PC-3 (cell line): ENCODE measurements around the gene GAS7. TPM values are rescaled to one million over a fixed set of nuclear protein-coding genes. Genes with fewer than 3 reads are reported as not detected.

Experiments used
- ATAC-seq: fragments of 200-7000 bp; cut with Tn5 transposase; 2 replicates; pipeline ENCODE4 v1.9.1; 2020; ENCODE audit warnings: mild to moderate bottlenecking, moderate library complexity
- BruUV-seq: library from RNA; stranded (reverse); fragments of 400-500 nt; replicated peaks from 2 replicates; lab custom pipeline; 2021; lab: Mats Ljungman, UMichigan
- CTCF ChIA-PET: fragments of 300-600 bp; sonication (Branson Sonifier 250); formaldehyde crosslinking; loops from one replicate; lab custom pipeline; 2022; ENCODE audit warnings: antibody characterized with exemption; lab: Charles Lee
- POLR2A ChIA-PET: fragments of 300-600 bp; sonication (Branson Sonifier 250); formaldehyde crosslinking; loops from one replicate; lab custom pipeline; 2022; ENCODE audit warnings: antibody characterized with exemption; ENCODE audit not compliant: unreplicated experiment; lab: Charles Lee
- DNase-seq: peaks from one replicate; pipeline ENCODE4 v3.0.0-alpha.2; 2015
- H2AFZ ChIP-seq: fragments of 300-600 bp; sonication (generic); 2 replicates; pipeline ENCODE4 v1.6.0; 2016; ENCODE audit warnings: antibody characterized with exemption, low read length
- H3F3A ChIP-seq: fragments of 300-600 bp; sonication (generic); one replicate; pipeline ENCODE4 v1.6.0; 2017; ENCODE audit warnings: antibody characterized with exemption, low read length, control low read depth, mild to moderate bottlenecking; ENCODE audit not compliant: unreplicated experiment
- H3K27ac ChIP-seq: fragments of 300-600 bp; sonication (generic); 2 replicates; pipeline ENCODE4 v1.5.1; 2016; ENCODE audit warnings: mild to moderate bottlenecking, low read length
- H3K27me3 ChIP-seq: fragments of 300-600 bp; sonication (generic); 2 replicates; pipeline ENCODE4 v1.6.1; 2016; ENCODE audit warnings: low read length, mixed read lengths
- H3K36me3 ChIP-seq: fragments of 300-600 bp; sonication (generic); 2 replicates; pipeline ENCODE4 v1.6.1; 2016; ENCODE audit warnings: low read depth, mixed run types, low read length, mixed read lengths
- H3K4me1 ChIP-seq: fragments of 300-600 bp; sonication (generic); 2 replicates; pipeline ENCODE4 v1.5.1; 2016; ENCODE audit warnings: low read length; ENCODE audit not compliant: insufficient read depth
- H3K4me2 ChIP-seq: fragments of 300-600 bp; sonication (generic); 2 replicates; pipeline ENCODE4 v1.6.0; 2016; ENCODE audit warnings: low read length
- H3K4me3 ChIP-seq: fragments of 300-600 bp; sonication (generic); 2 replicates; pipeline ENCODE4 v1.5.1; 2016; ENCODE audit warnings: mild to moderate bottlenecking, low read length, mixed read lengths
- H3K79me2 ChIP-seq: fragments of 300-600 bp; sonication (generic); 2 replicates; pipeline ENCODE4 v1.6.1; 2017; ENCODE audit warnings: low read length, mixed read lengths
- H3K9ac ChIP-seq: fragments of 300-600 bp; sonication (generic); 2 replicates; pipeline ENCODE4 v1.6.0; 2016; ENCODE audit warnings: mild to moderate bottlenecking, low read length
- H3K9me2 ChIP-seq: fragments of 300-600 bp; sonication (generic); replicated peaks from 2 replicates; pipeline ENCODE4 v1.6.1; 2016; ENCODE audit warnings: mixed run types, low read length, mixed read lengths
- H3K9me3 ChIP-seq: fragments of 300-600 bp; sonication (generic); 2 replicates; pipeline ENCODE4 v1.6.1; 2016; ENCODE audit warnings: low read length, mixed read lengths
- H4K20me1 ChIP-seq: fragments of 300-600 bp; sonication (generic); 2 replicates; pipeline ENCODE4 v1.6.1; 2016; ENCODE audit warnings: low read length, mixed read lengths
- CTCF ChIP-seq: fragments of 300-600 bp; sonication (generic); conservative IDR thresholded peaks from 2 replicates; pipeline ENCODE4 v1.5.1; 2017; ENCODE audit warnings: antibody characterized with exemption, low read depth, mild to moderate bottlenecking, low read length
- EZH2 ChIP-seq: fragments of 300-600 bp; sonication (generic); IDR thresholded peaks from one replicate; pipeline ENCODE4 v1.6.1; 2017; ENCODE audit warnings: antibody characterized with exemption, mild to moderate bottlenecking, low read length; ENCODE audit not compliant: unreplicated experiment
- EZH2phosphoT487 ChIP-seq: fragments of 300-600 bp; sonication (generic); IDR thresholded peaks from 2 replicates; pipeline ENCODE4 v1.6.1; 2018; ENCODE audit warnings: mild to moderate bottlenecking, antibody characterized with exemption, low read length, borderline replicate concordance
- intact Hi-C: fragments of 100-400 bp; cut with micrococcal nuclease; formaldehyde crosslinking; loops from 2 replicates; pipeline ENCODE4 v1.9.0; 2023
- total RNA-seq: library from RNA; depleted of rRNA; stranded (reverse); fragments of >200 nt; gene quantifications from 2 replicates; pipeline ENCODE4 v1.2.3, GENCODE V29; 2014

The GAS7 gene
- total RNA-seq, 1 experiment from 2014 or later: not detected

- Histone ChIP-seq H4K20me1 (no peaks in the 10 kb centered on the region), H3K4me1 (no peaks in the 10 kb centered on the region), H3K36me3 (no peaks in the 10 kb centered on the region), H3K9me3 (no peaks in the 10 kb centered on the region), H3K4me2 (no peak overlapping the region), H3K79me2 (no peaks in the 10 kb centered on the region), H3K4me3 (no peak overlapping the region), H3K9me2 (no peaks in the 10 kb centered on the region), H2AFZ (no peak overlapping the region), H3F3A (no peaks in the 10 kb centered on the region), H3K9ac (no peak overlapping the region), H3K27me3 (peaks cover 82% of the 10 kb centered on the region), H3K27ac (no peak overlapping the region)
- ChIA-PET CTCF (no interaction called here), POLR2A (no interaction called here)
- no TSS peak for BruUV-seq
- no peak for TF ChIP-seq EZH2phosphoT487
- no peak for TF ChIP-seq EZH2
- TF ChIP-seq CTCF: no peak
- intact Hi-C loops: no loop called here
- DNase-seq: no peak
- no peak for ATAC-seq
Measured at GRCh38 chr17:10031606-10032005, 166.8 kb downstream of the GAS7 start.

GRCh38 chr17:10031127-10031526, 167.3 kb downstream of the GAS7 start:
- Histone ChIP-seq H3K4me1 (no peaks in the 10 kb centered on the region), H3K9me3 (no peaks in the 10 kb centered on the region), H3K4me2 (no peak overlapping the region), H3K27ac (no peak overlapping the region), H3K27me3 (peaks cover 82% of the 10 kb centered on the region), H3K36me3 (no peaks in the 10 kb centered on the region), H3K4me3 (no peak overlapping the region), H3K79me2 (no peaks in the 10 kb centered on the region), H2AFZ (no peak overlapping the region), H3K9ac (no peak overlapping the region), H4K20me1 (no peaks in the 10 kb centered on the region), H3F3A (no peaks in the 10 kb centered on the region), H3K9me2 (no peaks in the 10 kb centered on the region)
- ATAC-seq (no peak), DNase-seq (no peak)
- CTCF ChIA-PET: no interaction called here
- POLR2A ChIA-PET: no interaction called here
- TF ChIP-seq EZH2 (no peak), CTCF (no peak), EZH2phosphoT487 (no peak)
- no TSS peak for BruUV-seq
- intact Hi-C loops: no loop called here

- BruUV-seq: no TSS peak
- no peak for TF ChIP-seq EZH2phosphoT487
- no peak for TF ChIP-seq EZH2
Measured at GRCh38 chr17:10029129-10029528, 169.3 kb downstream of the GAS7 start.

More at GRCh38 chr17:10029129-10029528, 169.3 kb downstream of the GAS7 start:
- H3K79me2 ChIP-seq: no peaks in the 10 kb centered on the region
- intact Hi-C loops: no loop called here
- H3K9me2 ChIP-seq: no peaks in the 10 kb centered on the region
- ATAC-seq (no peak), DNase-seq (no peak)
- H3K27me3 ChIP-seq: peaks cover 70% of the 10 kb centered on the region
- no peaks in the 10 kb centered on the region for H3K9me3 ChIP-seq
- H3F3A ChIP-seq: no peaks in the 10 kb centered on the region
- ChIA-PET POLR2A (no interaction called here), CTCF (no interaction called here)
- no peaks in the 10 kb centered on the region for H4K20me1 ChIP-seq
- H3K4me1 ChIP-seq: no peaks in the 10 kb centered on the region
- H3K27ac ChIP-seq: no peak overlapping the region
- no peak overlapping the region for H3K9ac ChIP-seq
- no peak overlapping the region for H2AFZ ChIP-seq
- H3K36me3 ChIP-seq: no peaks in the 10 kb centered on the region
- H3K4me2 ChIP-seq: no peak overlapping the region
- H3K4me3 ChIP-seq: no peak overlapping the region
